DND-41 (cell line): ENCODE measurements around the gene PPDPF.
A peak's percentile ranks its signal among the peaks of the same experiment; 100 is the strongest.

ENCODE experiments used
- ATAC-seq: fragments of 200-7000 bp; cut with Tn5 transposase; 3 replicates; pipeline ENCODE4 v1.9.1; 2021; ENCODE audit warnings: low read depth; ENCODE audit not compliant: insufficient read depth
- DNase-seq: peaks from one replicate; pipeline ENCODE4 v3.0.0-alpha.2; 2020
- H2AFZ ChIP-seq: 2 replicates; pipeline ENCODE4 v1.6.0; 2012; ENCODE audit warnings: low read depth, low read length
- H3K27ac ChIP-seq: 2 replicates; pipeline ENCODE4 v1.5.1; 2012; ENCODE audit warnings: low read length, inconsistent platforms
- H3K27me3 ChIP-seq: fragments of 200-600 bp; sonication (generic); 2 replicates; pipeline ENCODE4 v1.6.0; 2012; ENCODE audit warnings: low read length, mild to moderate bottlenecking, inconsistent platforms; ENCODE audit not compliant: insufficient read depth, poor library complexity
- H3K36me3 ChIP-seq: 2 replicates; pipeline ENCODE4 v1.5.1; 2012; ENCODE audit warnings: low read length, inconsistent platforms; ENCODE audit not compliant: insufficient read depth
- H3K4me1 ChIP-seq: 2 replicates; pipeline ENCODE4 v1.5.1; 2012; ENCODE audit warnings: mild to moderate bottlenecking, low read length; ENCODE audit not compliant: insufficient read depth
- H3K4me2 ChIP-seq: 2 replicates; pipeline ENCODE4 v1.6.0; 2012; ENCODE audit warnings: mild to moderate bottlenecking, moderate library complexity, low read length, inconsistent platforms; ENCODE audit not compliant: insufficient read depth
- H3K4me3 ChIP-seq, 2 experiments: fragments of 200-600 bp in 1 of 2; shearing (Covaris generic) in 1 of 2; 2 replicates each; pipeline ENCODE4 v1.5.1; 2012 to 2016; ENCODE audit warnings: inconsistent platforms in 2 of 2, low read length in 2 of 2, mild to moderate bottlenecking in 2 of 2, low read depth in 1 of 2, moderate library complexity in 1 of 2
- H3K79me2 ChIP-seq: 2 replicates; pipeline ENCODE4 v1.6.0; 2012; ENCODE audit warnings: low read length, inconsistent platforms; ENCODE audit not compliant: insufficient read depth
- H3K9ac ChIP-seq: 2 replicates; pipeline ENCODE4 v1.6.0; 2012; ENCODE audit warnings: low read depth, mild to moderate bottlenecking, inconsistent platforms, low read length, moderate library complexity
- H3K9me3 ChIP-seq: 2 replicates; pipeline ENCODE4 v1.5.1; 2012; ENCODE audit warnings: low read length, moderate library complexity, mild to moderate bottlenecking, inconsistent platforms; ENCODE audit not compliant: insufficient read depth, severe bottlenecking
- H4K20me1 ChIP-seq: 2 replicates; pipeline ENCODE4 v1.6.0; 2012; ENCODE audit warnings: low read length; ENCODE audit not compliant: insufficient read depth
- CTCF ChIP-seq: IDR thresholded peaks from 2 replicates; pipeline ENCODE4 v1.5.1; 2012; ENCODE audit warnings: borderline replicate concordance, low read length, moderate library complexity, mild to moderate bottlenecking; ENCODE audit not compliant: poor library complexity, severe bottlenecking; ENCODE audit errors: extremely low read depth
- EZH2 ChIP-seq: IDR thresholded peaks from 3 replicates; pipeline ENCODE4 v1.6.1; 2012; ENCODE audit warnings: borderline replicate concordance, low read depth, mild to moderate bottlenecking, moderate library complexity, low read length, inconsistent platforms; ENCODE audit not compliant: severe bottlenecking

The PPDPF gene

DNA sequence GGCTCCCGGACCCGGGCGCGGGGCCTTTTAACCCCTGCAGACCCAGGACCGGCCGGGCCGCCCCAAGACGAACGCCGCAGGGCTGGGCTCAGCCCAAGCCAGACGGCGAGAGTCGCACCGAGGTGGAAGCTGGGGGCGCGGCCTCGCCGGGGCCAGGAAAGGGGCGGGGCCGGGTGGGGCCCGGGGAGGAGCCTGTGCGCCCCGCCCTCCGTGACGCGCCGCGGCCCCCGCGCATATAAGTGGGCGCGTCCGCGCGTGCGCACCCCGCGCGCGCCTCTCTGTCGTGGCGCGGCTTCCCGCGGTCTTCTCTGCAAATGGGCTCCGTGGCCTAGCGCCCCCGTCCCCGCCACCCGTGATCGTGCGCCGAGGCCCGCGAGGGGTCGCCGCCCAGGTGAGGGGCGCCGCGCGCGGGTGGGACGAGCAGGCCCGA, at the start of gene PPDPF:
Gene PPDPF (plus strand): TSS at position 262 of the 430 bp plus-strand sequence. CDS start 544 bp downstream, outside the sequence.
- H3K4me1 ChIP-seq = peaks cover 27% of the 10 kb centered on the region
- H4K20me1 ChIP-seq = peaks cover 22% of the 10 kb centered on the region
- H2AFZ ChIP-seq = peak within 1 kb of the TSS; percentile 90
- TF ChIP-seq CTCF (no peak), EZH2 (no peak)
- peak within 1 kb of the TSS; percentile 52 to 82 for H3K4me3 ChIP-seq
- H3K27ac ChIP-seq = peak within 1 kb of the TSS; percentile 82
- DNase-seq (peak; percentile 82), ATAC-seq (peak; percentile 81)
- H3K79me2 ChIP-seq = peaks cover 11% of the 10 kb centered on the region
- peak within 1 kb of the TSS; percentile 83 for H3K9ac ChIP-seq
- H3K4me2 ChIP-seq = peak within 1 kb of the TSS; percentile 85
- H3K27me3 ChIP-seq = peaks cover 5% of the 10 kb centered on the region
- peaks cover 25% of the 10 kb centered on the region for H3K36me3 ChIP-seq
- H3K9me3 ChIP-seq = peaks cover 5% of the 10 kb centered on the region

DNA sequence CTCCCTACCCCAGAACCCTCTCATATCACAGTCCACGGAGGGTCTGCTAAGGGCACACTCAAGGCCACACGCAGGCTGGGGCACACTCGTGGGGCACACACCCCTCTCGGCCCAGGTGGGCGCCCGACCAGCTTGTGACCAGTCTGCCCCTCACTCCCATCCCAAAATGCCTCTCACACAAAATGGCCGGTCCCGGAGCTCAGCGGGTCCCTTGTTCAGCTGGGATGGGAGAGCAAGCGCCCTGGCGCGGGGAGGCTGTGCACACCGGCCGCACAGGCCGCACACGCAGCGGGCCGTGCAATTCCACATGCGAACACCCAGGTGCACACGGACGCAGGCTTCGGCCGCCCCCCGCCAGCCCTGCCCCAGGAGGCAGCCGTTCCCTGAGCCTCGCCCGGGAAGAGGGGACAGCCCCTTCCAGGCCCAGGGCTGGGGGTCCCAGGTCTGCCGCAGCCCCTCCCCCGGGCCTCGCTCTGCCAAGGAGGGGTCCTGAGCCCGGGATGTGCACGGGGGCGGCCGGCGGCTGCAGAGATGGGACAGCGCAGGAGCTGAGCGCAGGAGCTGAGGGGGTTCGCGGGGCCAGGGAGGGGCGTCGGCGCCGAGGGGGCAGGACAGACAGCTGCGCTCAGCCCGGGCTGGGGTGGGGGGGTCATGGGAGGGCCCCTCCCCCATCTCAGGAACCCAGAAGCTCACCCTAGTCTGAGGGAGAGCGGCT, 49.4 kb upstream of the PPDPF start:
- ATAC-seq = no peak
- no peaks in the 10 kb centered on the region for H3K79me2 ChIP-seq
- H3K4me1 ChIP-seq = no peaks in the 10 kb centered on the region
- TF ChIP-seq EZH2 (no peak), CTCF (no peak)
- no peaks in the 10 kb centered on the region for H3K36me3 ChIP-seq
- no peak overlapping the region for H3K27ac ChIP-seq
- no peak overlapping the region for H2AFZ ChIP-seq
- DNase-seq = no peak
- H3K9ac ChIP-seq = no peak overlapping the region
- no peaks in the 10 kb centered on the region for H3K27me3 ChIP-seq
- H3K9me3 ChIP-seq = no peaks in the 10 kb centered on the region
- no peak overlapping the region for H3K4me2 ChIP-seq
- H3K4me3 ChIP-seq = no peak overlapping the region
- H4K20me1 ChIP-seq = peaks cover 18% of the 10 kb centered on the region

DNA sequence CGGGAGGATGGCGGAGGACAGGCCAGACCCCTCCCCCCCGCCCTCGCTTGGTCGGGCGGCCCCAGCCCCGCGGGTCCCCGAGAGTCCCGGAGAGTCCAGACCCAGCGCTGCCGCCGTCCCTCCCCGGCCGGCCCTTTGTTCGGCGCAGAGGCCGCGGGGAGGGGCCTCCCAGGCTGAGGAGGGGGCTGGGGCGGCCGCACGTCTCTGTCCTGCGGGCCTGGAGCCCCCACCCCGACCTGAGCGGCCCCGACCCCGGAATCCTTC, 48.9 kb upstream of the PPDPF start:
- H3K4me2 ChIP-seq = no peak overlapping the region
- H3K27me3 ChIP-seq = no peaks in the 10 kb centered on the region
- no peak overlapping the region for H3K4me3 ChIP-seq

More for the DNA sequence above, 48.9 kb upstream of the PPDPF start:
- TF ChIP-seq EZH2 = no peak
- TF ChIP-seq CTCF = no peak
- ATAC-seq (no peak), DNase-seq (no peak)
- Histone ChIP-seq H3K9me3 (no peaks in the 10 kb centered on the region), H3K79me2 (no peaks in the 10 kb centered on the region), H3K36me3 (no peaks in the 10 kb centered on the region), H4K20me1 (peaks cover 17% of the 10 kb centered on the region), H3K27ac (no peak overlapping the region), H3K9ac (no peak overlapping the region), H3K4me1 (no peaks in the 10 kb centered on the region), H2AFZ (no peak overlapping the region)
